Adrenal gland (tissue), 5 donors: Measurements from ENCODE around the gene MCTP1.

ENCODE experiments used
- POLR2A ChIP-seq, 2 donors: fragments of 450-650 bp; IDR thresholded peaks; one replicate each; pipeline ENCODE4 v1.6.1; 2017; ENCODE audit warnings: antibody characterized with exemption in 2 of 2, mild to moderate bottlenecking in 2 of 2, moderate library complexity in 1 of 2
- TF ChIP-seq, protein P1 (sequence below), 6 experiments: fragments of 450-650 bp in 4 of 6; fragments of 200-600 bp in 2 of 6; sonication (generic) in 1 of 6; IDR thresholded peaks; 1 replicate in 5 of 6; 2 replicates in 1 of 6; pipeline versions ENCODE4 v1.5.1 to v1.8.0; 2016 to 2021; ENCODE audit warnings: antibody characterized with exemption in 6 of 6, mild to moderate bottlenecking in 2 of 6, moderate library complexity in 1 of 6
- donor health status: DM: no; HTN: no; CAD: no.

DNA sequence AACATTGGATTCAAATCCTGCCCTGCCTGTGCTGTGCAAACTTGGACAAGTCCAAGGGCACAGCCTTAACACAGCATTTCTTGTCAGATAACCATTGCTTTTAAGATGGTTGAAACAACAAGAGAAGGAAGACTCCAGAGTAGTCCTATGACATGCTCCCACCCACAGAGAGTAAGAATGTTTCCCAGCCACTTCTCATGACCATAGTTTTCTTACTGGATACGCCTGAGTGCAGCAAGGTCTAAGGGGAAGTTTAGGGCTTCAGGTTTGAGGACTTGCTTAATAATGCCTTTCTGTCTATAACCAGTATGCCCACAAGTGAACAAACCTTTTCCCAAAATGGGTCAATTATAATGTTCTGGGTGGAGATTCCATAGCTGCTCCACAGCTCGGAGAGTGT, 540.0 kb downstream of the MCTP1 start:
- TF ChIP-seq, protein P1, sequence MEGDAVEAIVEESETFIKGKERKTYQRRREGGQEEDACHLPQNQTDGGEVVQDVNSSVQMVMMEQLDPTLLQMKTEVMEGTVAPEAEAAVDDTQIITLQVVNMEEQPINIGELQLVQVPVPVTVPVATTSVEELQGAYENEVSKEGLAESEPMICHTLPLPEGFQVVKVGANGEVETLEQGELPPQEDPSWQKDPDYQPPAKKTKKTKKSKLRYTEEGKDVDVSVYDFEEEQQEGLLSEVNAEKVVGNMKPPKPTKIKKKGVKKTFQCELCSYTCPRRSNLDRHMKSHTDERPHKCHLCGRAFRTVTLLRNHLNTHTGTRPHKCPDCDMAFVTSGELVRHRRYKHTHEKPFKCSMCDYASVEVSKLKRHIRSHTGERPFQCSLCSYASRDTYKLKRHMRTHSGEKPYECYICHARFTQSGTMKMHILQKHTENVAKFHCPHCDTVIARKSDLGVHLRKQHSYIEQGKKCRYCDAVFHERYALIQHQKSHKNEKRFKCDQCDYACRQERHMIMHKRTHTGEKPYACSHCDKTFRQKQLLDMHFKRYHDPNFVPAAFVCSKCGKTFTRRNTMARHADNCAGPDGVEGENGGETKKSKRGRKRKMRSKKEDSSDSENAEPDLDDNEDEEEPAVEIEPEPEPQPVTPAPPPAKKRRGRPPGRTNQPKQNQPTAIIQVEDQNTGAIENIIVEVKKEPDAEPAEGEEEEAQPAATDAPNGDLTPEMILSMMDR (IDR thresholded peaks at IDR 0.05): no peak
- TF ChIP-seq POLR2A (IDR thresholded peaks at IDR 0.05): no peak
